Mucosa of descending colon (tissue), 3 donors: ENCODE data around the gene PRMT5. TPM values are rescaled to one million over a fixed set of nuclear protein-coding genes. Genes with fewer than 3 reads are reported as not detected.

Source experiments
- ATAC-seq: fragments of 200-7000 bp; cut with Tn5 transposase; one replicate; pipeline ENCODE4 v1.9.1; 2020; ENCODE audit warnings: mild to moderate bottlenecking, moderate library complexity
- DNase-seq, 3 donors: peaks; one replicate each; pipeline ENCODE4 v3.0.0-alpha.2; 2020
- H3K36me3 ChIP-seq: fragments of 200-600 bp; one replicate; pipeline ENCODE4 v1.8.0; 2021; ENCODE audit warnings: low read depth, mild to moderate bottlenecking
- H3K4me1 ChIP-seq: fragments of 200-600 bp; one replicate; pipeline ENCODE4 v1.8.0; 2021; ENCODE audit warnings: low read depth, mild to moderate bottlenecking
- H3K4me3 ChIP-seq: fragments of 200-600 bp; one replicate; pipeline ENCODE4 v1.8.0; 2021; ENCODE audit warnings: mild to moderate bottlenecking
- H3K9me3 ChIP-seq: fragments of 200-600 bp; one replicate; pipeline ENCODE4 v1.8.0; 2021; ENCODE audit warnings: mild to moderate bottlenecking
- CTCF ChIP-seq: fragments of 200-600 bp; IDR thresholded peaks from one replicate; pipeline ENCODE4 v1.8.0; 2022; ENCODE audit warnings: antibody characterized with exemption, mild to moderate bottlenecking
- intact Hi-C, 2 donors: fragments of 100-400 bp; cut with DNase I in 1 of 2; cut with micrococcal nuclease in 1 of 2; formaldehyde crosslinking; loops; one replicate each; pipeline versions ENCODE4 v1.11.0 to v1.11.1; 2022; cut with DNase I, micrococcal nuclease
- total RNA-seq, 3 donors: library from RNA; stranded (reverse); fragmentation: NEBNext Ultra II Directional in 2 of 3; extraction: Animal tissue kit (Norgen Biotek cat#: 25700) in 2 of 3; gene quantifications; one replicate each; pipeline versions ENCODE4 v1.2.1 to v1.2.4, GENCODE V29; 2021 to 2023
- donor health status: DM: no; HTN: no; CAD: no; lungs with moderate emphysema.
- donor health status: DM: no; HTN: no; CAD: no.
- donor health status: DM: no; HTN: yes; CAD: no.

Gene PRMT5
- total RNA-seq, 3 donors from 2014 or later = 47.7 to 55.1 (median 50.2) TPM

- ATAC-seq = no peak
- H3K36me3 ChIP-seq = peaks cover 5% of the 10 kb centered on the region
- no peak for DNase-seq
- no peak for TF ChIP-seq CTCF
- H3K4me1 ChIP-seq = peaks cover 20% of the 10 kb centered on the region
- H3K9me3 ChIP-seq = no peaks in the 10 kb centered on the region
- intact Hi-C loops = no loop called here
- H3K4me3 ChIP-seq = no peak within 1 kb of the TSS
Measured at GRCh38 chr14:22883173-22883976, 45.8 kb downstream of the PRMT5 start, which contains the start of gene REM2. TSS of gene REM2 (plus strand) at chr14:22883222. CDS start at chr14:22883288, 66 bp downstream.

GRCh38 chr14:22882529-22883172, 46.5 kb downstream of the PRMT5 start:
- peaks cover 5% of the 10 kb centered on the region for H3K36me3 ChIP-seq
- peak; percentile 26 for ATAC-seq
- no peaks in the 10 kb centered on the region for H3K9me3 ChIP-seq
- DNase-seq = peak in 1 of 3 donors; percentile 56
- intact Hi-C loops = no loop called here
- peaks cover 13% of the 10 kb centered on the region for H3K4me1 ChIP-seq
- H3K4me3 ChIP-seq = no peak overlapping the region
- no peak for TF ChIP-seq CTCF

- no peaks in the 10 kb centered on the region for H3K9me3 ChIP-seq
- no peak overlapping the region for H3K4me3 ChIP-seq
- ATAC-seq (no peak), DNase-seq (no peak)
- peaks cover 10% of the 10 kb centered on the region for H3K36me3 ChIP-seq
- no peak for TF ChIP-seq CTCF
- intact Hi-C loops = no loop called here
- peaks cover 10% of the 10 kb centered on the region for H3K4me1 ChIP-seq
Measured at GRCh38 chr14:22882064-22882463, 47.1 kb downstream of the PRMT5 start.

- Histone ChIP-seq H3K4me1 (peaks cover 10% of the 10 kb centered on the region), H3K36me3 (peaks cover 28% of the 10 kb centered on the region), H3K4me3 (no peak overlapping the region), H3K9me3 (no peaks in the 10 kb centered on the region)
- DNase-seq = no peak
- TF ChIP-seq CTCF = no peak
- intact Hi-C loops = no loop called here
- ATAC-seq = no peak
Measured at GRCh38 chr14:22878271-22879246, 50.6 kb downstream of the PRMT5 start.

GRCh38 chr14:22877000-22877501, 52.1 kb downstream of the PRMT5 start:
- Histone ChIP-seq H3K4me3 (no peak overlapping the region), H3K9me3 (no peaks in the 10 kb centered on the region), H3K36me3 (peaks cover 28% of the 10 kb centered on the region), H3K4me1 (peaks cover 12% of the 10 kb centered on the region)
- TF ChIP-seq CTCF = no peak
- intact Hi-C loops = no loop called here
- ATAC-seq (no peak), DNase-seq (no peak)
